GM19452 (cell line): ENCODE data around the gene TMEM167B.

Experiments used
- ATAC-seq: cut with Tn5 transposase; IDR thresholded peaks from one replicate; pipeline ENCODE4 v1.9.1; 2021; ENCODE audit not compliant: unreplicated experiment

TMEM167B gene

DNA sequence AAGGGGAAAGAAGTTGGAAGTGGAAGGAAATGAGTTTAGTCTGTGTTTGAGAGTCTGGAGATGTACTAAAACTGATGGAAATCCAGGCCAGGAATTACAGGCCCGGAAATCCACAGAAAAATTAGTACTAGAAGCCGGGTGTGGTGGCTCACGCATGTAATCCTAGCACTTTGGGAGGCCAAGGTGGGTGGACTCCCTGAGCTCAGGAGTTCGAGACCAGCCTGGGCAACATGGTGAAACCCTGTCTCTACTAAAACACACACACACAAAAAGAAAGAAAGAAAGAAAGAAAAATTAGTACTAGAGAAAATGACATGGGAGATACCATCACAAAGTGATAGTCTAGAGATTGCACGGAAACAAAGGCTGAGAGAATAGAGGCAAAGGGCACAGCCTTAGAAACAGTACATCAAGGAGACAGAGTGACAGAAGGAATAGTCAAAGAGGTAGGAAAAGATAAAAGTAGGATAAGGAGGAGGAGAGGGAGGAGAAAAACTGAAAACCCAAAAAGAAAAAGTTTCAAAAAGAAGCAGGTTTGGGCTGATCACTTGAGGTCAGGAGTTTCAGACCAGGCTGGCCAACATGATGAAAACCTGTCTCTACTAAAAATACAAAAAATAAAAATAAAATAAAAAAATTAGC, 10.0 kb upstream of the TMEM167B start:
- ATAC-seq: no peak

DNA sequence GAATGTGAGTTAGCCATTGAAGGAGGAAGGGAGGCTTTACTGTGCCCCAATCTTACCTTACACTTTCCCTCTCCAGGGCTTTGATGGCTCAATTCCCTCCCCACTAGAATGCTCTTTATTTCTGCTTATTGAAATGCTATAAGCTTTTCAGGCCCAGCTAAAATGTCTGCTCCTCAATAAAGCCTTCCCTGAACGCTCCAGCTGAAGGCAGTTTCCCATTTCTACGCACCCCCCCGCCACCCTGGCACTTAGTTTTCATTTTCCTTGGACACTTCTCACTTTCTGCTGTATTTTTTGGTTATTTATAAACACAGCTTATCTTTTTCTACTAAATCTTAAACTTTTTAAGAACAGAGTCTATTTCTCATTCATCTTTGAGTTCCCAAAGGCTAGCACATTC, 7.1 kb upstream of the TMEM167B start:
- ATAC-seq: no peak

DNA sequence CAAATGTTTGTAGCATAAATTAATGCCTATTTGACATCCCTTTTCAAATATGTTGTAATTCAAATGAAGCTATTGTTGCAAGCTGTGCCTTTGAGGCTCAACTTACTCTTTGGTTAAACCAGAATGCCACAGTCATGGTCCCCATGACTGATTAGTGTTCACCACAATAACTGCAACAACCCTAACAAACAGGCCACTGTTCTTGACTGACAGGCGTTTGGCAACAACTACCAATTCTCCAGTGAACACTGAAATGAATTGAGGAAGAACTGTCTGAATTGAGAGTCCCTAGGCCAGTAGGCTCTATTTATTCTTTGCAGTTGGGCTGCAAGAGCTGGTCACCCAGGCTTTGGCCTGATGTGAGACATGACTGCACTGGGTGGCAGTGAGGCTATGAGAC, 6.6 kb upstream of the TMEM167B start:
- no peak for ATAC-seq

DNA sequence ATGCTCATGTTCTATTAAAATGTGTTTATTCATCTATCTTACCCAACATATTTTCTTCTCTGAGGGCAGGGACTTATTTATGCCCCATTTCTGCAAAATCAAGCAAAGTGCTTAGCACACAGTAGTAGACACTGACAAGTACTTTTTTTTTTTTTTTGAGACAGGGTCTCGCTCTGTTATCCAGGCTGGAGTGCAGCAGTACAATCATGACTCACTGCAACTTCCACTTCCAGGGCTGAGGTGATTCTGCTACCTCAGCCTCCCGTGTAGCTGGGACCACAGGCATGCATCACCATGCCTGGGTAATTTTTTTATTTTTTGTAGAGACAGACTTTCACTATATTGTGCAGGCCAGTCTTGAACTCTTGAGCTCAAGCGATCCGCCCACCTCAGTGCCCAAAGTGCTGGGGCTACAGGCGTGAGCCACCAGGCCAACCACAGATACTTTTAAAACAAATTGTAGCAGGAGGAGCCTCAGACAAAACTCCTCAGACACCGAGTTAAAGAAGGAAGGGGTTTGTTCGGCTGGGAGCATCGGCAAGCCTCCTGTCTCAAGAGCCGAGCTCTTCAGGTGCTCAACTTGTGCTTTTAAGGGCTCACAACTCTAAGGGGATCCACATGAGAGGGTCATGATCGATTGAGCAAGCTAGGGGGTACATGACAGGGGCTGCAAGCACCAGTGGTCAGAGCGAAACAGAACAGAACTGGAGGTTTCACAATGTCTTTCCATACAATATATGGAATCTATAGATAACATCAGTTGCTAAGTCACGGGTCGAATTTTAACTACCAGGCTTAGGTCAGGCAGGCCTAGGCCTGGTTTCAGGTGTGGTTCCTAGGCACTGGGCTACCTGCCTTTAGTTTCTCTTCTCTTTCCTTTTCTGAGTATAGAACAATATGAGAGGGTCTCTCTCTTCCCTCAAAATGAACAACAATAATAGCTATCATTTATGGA, 5.7 kb upstream of the TMEM167B start:
- ATAC-seq: no peak

DNA sequence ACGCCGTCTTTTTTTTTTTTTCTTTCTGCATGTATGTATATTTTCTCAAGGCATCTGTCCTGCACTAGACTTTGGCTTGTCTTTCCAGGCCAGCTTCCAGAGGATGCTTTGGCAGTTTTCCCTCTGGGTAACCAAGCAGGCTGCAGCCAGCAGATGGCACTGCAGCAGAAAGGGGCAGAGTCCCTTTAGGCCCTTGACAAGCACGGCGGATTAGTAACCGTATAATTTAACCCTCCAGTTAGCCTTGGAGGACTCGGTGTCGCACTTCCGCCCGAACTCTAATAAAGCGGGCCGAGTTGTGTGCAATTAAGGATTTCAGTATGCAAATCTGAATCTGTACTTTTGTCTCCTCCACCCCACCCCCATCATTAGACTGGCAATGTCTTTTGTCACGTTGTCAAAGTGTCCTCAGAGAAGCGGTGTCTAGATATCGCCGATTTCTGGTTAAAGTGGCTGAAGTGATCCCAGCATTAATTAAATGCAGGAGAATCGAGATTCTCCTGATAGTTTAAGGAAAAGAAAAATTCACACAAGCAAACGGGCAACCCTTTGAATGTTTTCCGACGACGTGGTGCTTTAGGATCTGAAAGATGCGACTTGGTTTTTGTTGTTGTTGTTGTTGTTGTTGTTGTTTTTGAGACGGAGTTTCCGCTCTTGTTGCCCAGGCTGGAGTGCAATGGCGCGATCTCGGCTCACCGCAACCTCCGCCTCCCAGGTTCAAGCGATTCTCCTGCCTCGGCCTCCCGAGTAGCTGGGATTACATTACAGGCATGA, 1.1 kb upstream of the TMEM167B start:
- no peak for ATAC-seq

DNA sequence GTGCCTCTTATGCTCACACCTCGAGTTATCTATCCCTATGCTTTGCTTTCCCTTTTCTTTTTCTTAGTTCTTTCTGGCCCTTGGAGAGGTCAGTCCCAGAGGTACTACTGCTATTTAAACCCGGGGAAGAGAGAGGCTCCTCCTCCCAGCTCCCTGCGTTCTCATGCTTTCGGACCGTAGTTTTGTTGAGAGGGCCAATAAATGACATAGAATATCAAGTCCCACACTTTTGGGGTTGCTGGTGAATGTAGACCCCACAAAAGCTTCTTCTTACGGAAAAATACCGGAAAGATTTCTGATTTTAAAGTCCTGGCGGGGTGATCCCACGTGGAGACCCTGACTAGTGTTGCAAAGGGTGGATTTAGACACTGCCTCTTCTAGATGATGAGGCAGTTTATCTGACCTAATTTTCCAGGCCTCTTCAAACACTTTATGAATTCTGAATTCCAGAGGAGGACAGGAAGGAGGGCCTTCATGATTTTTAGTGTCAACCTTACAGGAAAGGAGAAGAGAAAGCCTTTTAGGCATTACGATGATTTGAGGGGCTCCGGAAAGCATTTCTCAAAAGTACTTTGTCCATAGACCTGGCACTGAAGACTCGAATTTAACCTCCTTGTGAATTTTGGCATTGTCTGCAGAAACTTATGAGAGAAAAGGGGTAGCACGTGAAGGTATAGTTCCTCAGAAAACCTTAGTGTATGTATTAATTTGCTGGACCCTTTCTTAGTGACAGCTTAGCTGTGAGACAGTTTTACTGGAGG, 694 bp downstream of the TMEM167B start:
- peak; percentile 35 for ATAC-seq

DNA sequence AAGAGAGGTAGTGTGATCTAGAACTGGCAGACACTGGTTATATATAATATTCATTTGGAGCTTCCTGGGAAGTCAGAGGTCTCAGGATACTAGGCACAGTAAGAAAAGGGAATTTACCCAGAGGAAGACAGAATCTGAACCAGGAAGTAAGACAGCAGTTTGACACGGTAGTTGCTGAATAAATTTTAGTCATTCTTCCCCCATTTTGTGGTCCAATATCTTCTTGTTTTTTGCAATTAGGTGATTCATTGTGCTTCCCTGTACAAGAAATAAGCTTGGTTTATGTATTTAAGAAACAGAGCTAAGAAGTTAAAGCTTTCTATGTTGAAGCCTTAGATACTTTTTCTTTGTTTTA, 1.3 kb downstream of the TMEM167B start:
- ATAC-seq: no peak

DNA sequence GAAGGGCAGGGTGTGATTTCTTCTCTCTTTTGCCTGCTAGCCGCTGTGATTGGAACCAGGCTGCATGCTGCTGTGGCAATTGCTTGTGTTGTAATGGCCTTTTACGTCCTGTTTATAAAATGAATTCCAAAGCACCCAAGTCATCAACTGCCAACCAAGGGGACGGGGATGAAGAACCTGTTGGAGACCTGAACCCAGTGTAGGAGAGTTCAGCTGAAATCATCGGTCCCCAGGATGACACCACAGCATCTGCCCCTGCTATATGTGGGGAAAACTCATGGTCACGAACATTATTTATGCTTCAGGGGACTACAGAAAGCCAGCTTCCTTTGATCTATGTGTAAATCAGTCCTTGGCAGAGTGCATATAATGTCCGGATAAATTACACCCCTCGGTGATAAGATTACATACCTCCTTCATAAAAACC, 3.8 kb downstream of the TMEM167B start:
- no peak for ATAC-seq

DNA sequence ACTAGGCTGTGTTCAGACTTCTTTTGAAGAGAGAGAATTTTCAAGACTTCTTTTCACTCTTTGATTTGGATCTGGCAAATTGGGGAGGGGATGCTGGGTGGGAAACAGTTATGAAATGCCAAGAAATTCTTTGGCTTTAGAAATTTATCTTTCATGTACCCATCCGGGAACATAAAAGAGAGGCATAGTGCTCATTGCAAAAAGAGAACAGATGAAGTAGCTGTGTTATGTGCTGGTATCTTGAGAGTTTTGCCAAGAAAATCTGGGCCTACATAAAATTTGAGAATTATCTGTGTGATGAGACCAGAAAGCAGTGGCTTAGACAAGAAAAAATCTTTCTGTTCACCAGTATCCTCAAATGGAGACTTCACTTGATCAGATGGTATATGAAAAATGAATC, 4.3 kb downstream of the TMEM167B start:
- ATAC-seq: no peak

DNA sequence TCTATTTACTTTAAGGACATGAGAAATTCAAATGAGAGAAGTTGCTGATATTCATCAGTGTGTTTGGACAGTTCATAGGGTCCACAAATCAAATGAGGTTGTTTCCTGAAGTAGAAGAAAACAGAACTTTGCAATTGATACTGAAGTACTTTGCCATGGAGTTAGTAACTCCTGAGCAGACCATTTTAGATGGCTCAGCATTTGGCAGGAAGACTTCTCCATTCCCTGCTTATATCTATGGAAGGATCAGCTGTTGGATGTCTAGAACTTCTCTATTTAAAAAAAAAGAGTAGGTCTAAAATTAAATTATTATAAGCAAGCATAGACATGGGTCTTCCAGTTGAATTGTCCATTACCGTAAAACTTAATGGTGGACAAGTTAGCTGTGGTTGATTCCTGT, 5.1 kb downstream of the TMEM167B start:
- no peak for ATAC-seq

DNA sequence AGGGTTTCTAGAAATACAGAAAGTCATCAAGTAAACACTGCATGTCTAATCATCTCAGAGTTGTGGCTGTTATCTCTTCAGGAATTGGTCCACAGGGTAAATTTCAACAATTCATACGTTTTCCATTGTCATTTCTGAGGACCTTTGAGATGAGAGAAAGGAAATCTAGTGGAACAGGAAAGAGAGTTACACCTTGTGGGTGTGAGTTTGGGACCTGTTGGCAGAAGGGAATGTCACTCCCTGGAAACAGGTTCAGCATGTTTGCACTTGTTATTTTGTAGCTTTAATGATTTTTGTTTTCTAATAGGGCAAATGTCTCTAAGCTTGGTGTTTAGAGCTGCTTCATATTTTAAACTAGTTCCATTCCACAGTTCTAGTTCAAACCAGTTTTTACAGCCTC, 5.6 kb downstream of the TMEM167B start:
- no peak for ATAC-seq

DNA sequence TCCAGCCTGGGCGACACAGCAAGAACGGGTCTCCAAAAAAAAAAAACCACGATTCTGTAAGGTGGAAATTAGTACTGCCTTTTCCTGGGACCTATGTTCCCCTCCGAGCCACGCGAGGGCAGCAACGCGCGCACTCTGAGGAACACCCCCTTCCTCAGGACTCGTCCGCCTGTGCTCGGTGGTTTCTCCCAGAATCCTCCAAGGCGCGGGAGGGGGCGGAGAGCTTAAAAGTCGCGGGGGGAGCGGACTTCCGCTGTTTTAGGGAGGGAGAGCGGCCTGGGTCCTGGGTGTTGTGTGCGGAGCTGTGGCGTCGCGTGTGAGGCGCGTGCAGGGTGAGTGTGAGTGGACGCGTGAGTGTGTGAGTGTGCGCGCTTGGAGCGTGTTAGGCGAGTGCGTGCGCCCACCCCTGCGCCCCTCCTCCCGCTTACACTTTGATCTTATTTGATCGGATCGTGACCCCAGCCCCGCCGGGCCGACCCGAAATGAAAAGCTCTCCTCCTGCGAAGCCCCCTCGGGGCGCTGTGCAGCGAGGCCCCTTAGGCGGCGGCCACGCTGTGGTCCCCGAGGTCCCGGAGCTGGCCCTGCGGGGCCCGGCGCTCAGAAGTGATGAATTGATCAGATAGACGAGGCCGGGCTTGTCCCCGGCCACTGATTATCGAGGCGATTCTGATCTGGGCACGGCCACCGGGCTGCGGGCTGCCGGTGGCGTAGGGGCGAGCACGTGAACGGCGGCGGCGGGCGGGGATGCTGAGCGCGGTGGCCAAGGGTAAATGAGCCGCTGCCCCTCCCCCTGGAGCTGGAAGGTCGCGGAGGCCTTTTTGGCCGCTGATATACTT, 9.6 kb downstream of the TMEM167B start:
- peak; percentile 85 for ATAC-seq

DNA sequence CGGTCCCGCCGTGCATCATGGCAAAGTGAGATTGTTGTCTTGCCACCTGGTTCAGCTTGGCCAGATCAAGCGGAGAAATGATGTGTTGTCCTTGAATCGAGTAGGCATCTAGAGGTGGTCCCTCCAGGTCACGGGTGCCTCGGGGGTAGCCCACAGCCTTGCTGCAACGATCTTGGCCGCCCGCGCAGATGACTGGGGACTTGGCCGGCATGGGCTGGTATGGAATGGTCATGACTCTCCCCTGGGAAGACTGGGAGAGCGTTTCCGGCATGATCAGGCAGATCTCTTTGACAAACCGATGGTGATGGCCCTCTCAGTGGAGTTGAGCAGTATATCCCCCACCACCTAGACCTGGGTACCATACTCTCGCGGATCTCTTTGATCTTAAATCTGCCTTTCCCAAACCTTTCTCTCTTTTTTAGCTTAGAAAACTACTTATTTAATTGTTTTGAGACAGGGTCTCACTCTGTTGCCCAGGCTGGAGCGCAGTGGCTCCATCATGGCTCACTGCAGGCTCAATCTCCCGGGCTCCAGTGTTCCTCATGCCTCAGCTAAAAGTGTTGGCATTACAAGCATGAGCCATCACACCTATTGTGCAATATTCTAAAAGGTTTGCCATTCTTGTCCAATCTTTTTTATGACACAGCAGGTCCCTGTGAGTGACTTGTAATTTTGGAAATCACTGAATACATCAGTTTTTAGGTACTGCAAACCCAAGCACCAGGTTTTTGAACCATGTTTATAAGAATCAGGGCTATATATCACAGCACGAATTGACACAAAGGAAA, 14.0 kb downstream of the TMEM167B start:
- ATAC-seq: no peak

DNA sequence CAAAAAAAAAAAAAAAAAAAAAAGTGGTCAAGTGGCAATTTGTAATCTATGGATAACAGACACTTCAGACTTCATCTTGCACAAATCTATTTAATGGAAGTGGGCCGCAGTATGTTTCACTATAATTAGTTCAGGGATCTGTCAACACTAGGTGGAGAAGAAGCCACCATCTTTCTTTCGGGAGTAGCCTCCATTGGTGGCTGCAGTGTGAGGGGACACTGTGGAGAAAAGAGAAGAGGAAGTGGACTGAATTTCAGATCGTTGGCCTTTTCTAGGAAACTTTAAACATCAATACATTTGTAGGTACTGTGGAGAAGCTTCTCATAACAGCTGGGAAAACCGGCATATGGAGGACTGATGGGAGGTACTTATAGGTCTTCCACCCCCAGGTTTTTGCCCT, 15.3 kb downstream of the TMEM167B start:
- ATAC-seq: no peak

DNA sequence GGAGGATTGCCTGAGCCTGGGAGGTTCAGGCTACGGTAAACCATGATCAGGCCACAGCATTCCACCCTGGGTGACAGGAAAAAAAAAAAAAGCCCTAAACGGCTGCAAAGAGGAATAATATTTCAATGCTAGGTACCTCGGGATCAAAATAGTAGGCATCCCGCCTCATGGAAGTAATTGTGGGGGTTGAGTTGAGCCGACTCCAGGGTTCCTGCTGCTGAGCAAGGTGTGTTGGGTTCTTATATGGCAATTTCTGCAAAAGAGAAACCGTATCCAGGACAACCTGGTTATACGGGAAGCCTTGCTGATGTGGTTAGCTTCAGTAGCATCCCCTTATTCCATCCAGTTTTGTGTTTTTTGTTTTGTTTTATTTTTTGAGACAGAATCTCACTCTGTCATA, 17.2 kb downstream of the TMEM167B start:
- no peak for ATAC-seq

DNA sequence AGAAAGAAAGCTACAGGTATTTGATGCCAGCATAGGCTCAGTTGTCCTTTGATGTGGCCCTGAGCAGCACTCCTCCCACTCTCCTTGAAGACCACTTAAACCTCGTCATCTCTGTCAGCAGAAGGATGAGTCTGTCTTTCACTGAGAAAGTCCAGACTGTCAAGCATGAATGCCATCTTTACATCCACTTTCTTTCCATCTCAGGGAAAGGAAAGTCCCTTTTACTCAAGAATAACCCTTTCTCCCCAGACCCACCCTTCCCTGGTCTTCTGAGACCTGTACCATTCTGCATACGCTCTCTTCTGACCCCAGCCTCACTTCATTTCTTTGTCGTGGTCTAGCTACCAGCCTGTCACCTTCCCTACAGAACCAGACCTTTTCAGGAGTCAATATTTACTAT, 19.3 kb downstream of the TMEM167B start:
- ATAC-seq: no peak

DNA sequence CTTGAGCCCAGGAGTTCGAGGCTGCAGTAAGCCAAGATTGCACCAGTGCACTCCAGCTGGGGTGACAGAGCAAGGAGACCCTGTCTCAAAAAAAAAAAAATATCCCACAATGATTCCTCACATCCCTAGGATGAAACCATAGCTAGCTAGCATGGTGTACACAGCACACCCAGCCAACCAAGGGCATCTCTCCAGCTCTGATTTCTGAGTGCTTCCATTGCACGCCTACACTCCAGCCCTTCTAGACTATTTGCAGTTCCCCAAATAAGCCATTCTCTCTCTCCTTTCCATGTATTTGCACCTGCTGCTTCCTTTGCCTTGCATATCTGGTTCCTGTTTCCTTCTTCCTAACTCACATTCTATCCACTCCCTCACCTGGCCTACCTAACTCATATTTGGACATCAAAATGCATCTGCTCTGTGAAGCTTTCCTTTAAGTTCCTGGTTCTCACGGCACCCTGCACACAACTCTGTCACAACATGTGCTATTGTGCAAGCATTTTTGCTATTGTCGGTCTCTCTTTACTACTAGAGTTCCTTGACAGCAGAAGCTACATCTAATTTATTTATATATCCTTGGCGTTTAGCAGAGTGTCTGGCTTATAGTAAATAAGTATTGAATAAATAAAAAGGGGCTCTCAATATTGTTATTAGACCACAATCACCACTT, 21.0 kb downstream of the TMEM167B start:
- no peak for ATAC-seq

DNA sequence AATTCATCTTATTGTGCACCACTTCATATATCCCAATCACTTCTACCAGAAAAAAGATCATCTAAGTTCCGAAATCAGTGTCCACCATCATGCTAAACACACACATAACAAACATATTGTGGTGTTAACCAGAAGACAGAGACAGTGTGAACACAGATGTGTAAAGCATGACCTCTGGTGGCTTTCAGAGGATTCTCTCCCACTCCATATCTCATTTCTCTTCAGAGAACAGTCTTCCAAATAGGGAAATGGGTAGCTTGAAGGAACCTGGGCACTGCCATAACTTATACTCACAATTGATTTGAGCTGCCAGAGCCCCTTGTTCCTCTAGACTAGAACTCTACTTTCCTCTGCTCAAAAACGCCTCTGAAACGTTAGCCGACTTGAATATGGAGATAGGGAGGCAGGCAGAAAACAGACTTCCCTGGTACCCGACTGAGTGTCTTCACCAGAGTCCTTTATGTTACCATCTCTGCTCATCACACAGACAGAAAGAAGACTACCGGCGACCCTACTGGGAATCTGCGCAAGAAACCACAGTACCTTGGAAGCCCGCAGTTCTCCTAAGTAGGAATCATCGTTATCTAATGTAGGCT, 21.6 kb downstream of the TMEM167B start:
- ATAC-seq: peak; percentile 28
